Stimulated activated CD4-positive, alpha-beta T cell treated with anti-CD3 and anti-CD28 coated beads, Interleukin-2, amount 100 ng/mL, for 48 hours (primary cell): ENCODE data around the gene ZP4.
"Not testable (repeated sequence)": the region's sequence is repeated elsewhere in the genome, so short reads cannot be mapped to it uniquely, and the experiment has no call there.

Experiments used
- DNase-seq, 2 donors: peaks; one replicate each; pipeline ENCODE4 v3.0.0-alpha.2; 2020

ZP4 gene

DNA sequence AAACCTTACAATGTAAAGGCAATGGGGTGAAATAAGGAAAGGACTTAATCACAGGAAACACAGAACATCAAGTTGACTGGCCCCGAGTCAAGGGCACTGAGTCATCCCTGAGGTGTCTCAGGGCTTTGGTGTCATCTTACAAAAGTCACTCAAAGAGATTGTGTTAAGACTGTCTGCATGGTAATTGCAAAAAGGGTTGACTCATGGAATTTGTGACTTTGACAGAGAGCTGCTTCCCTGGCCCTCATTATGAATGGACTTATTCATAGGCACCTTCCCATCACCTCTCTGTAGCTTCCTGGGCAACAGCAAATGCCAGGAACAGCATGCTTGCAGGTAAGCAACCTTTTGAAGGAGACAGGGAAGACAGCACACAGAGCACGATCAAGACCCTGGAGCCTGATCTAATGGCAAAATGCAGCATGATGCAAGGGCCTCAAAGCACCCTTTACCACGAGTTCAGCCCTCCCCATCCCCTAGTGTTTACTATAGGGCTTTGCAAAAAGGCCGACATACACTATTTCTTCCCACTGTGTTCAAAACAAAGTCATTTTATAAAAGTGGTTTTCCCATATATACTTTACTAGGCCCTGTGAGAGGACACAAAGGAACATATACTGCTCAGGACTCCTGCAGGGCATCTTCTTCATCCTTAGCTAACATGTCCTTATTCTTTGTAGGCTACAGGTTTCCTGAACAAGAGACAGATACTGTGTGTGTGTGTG lies 17.1 kb downstream of the ZP4 start:
- DNase-seq, result no peak

DNA sequence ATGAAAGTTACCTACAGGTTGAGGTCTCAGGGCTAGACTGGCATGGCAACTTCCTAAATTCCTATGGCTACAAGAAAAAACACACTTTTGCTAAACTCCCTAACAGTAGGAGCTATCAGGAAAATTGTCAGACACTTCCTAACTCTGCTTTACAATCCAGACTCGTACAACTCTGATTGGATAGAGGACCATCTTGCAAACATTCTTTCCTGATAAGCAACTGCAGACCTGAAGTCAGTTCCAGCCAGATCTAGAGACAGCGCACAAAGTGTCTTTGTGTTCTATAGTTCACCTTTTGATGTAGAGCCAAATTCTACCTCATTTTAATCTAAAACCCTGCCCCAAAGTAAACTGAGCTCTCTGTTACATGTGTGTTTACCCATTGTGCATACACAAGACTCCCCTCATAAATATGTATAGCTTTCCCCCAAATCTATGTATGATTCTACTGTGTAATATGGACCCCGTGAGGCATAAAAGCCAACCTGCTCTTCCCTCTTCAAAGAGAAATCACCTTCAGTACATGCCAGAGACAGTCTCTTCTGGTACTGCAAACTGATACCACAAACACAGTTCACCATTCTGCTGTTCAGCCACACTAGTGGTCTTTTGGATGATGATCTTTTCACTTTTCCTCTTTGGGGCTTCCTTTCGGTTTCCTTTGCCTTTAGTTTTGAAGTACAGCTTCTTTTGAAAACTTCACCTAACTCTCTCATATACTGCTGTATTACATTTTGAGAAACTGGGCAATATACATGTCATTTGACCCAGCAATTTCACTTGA lies 21.7 kb downstream of the ZP4 start:
- DNase-seq, result no peak

DNA sequence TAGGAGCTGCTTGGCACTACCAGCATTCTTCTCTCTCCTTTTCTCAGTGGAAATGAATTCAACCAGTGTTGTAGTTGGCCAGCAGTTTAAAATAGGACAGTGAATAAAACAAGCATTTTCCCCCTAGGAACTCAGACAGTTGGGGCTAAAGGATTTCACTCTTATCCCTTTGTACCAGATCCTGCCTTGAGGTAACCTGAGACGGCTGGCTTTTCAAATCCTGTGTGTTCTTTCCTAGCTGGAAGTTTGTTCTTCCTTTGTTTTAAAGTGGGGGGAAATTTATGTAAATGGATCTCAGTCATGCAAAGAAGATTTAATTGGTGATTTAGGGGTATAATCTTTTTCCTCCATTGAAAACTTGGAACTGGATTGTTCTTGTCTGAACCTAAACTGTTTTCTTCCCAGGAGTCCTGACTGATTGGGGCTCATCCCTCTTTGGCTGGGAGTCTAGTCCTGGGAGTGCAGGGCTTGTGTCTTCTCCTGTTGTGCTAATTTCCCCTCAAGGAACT lies 23.3 kb downstream of the ZP4 start:
- DNase-seq, result no peak

DNA sequence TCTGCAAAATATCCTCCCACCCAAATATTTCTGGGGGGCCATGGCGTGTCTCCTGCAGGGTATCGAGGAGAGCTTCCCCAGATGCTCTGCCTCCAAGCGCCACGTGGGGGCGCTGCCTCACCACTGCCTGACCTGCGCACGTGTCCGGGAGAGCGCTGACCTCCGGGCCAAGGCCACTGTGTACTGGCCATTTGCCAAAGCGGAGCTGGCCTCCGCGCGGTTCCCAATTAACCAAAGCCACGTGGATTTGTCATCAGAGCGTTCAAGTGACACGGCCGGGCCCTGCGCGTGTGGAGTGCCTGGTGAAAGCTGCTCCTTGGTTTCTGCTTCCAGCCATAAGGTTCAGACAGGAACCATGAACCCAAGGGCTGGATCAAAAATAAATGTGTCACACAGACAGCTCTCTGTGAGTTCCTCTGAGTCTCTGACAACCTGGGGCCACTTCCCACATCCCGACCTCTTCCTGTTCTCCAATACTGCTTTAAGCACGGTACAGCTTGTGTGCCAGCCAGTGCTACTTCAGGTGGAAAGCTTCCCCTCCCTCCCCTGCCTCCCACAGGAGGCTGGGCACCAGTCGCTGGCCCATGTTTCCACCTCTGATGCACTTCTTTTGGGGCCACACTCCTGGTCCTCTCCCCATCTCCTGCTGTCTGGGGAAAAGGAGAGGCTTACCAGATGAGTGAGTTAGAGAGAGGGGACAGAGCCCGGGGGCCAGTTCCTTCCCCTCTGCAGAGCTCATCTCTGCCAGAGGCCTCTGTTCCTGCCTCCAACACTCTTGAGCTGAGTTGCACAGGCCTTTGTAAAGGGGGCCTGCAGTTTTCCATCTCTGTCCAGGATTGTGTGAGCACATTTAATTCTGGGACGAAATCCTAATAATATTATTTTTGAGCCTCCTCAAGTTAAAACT lies 26.1 kb downstream of the ZP4 start:
- DNase-seq, result peak in 1 of 2 donors; percentile 21

DNA sequence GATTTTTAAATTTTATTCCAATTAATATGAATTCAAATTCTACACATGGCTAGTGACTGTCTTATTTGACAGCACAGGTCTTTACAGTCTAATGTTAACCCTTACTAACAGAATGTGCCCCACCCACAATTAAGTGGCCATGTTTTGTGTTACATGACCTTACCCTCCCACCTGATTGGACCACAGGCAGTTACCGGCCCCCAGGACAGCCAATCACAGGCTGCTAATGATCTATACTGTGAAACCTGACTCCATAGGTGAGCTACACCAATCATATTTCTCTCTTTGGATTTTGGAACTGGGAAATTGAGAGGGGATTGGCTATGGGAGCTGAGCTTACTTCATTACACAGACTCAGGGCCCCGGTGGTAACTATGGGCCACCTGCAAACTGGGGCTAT lies 27.5 kb downstream of the ZP4 start:
- no peak for DNase-seq

DNA sequence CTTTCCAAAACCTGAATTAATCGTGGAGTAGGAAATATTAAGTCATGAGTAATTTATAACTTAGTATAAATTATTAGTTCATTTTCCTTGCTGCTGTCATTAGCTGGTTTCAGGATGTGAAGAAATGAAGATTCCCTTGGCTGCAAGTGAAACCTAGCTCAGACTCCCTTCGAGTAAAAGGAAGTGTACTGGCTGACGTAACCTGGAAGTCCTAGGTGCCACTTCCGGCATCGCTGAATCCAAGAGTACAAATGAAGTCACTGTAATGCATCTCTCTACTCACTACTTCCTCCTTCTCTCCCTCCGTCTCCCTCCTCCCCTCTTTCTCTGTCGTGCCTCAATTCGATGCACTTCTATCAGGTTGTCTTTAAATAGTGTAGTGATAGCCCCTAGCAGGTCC lies 28.8 kb downstream of the ZP4 start:
- DNase-seq, result no peak

DNA sequence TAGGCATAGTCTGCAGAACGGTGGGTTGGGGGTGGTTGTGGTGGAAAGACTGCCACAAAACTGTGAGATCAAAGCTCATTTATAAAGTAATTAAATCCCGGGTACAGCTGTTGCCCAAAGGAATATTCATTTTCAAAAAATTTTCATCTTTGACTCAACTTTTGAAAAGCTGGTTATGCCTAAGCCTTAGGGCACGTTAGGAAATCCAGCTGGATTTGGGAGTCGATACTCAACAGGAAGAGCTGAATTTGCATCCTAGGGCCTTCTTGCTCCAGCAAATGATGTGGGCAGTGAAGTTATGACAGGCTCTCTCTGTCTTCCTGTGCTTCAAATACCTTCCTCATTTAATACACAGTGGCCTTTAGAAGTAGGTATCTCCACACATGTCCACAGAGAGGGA lies 31.7 kb downstream of the ZP4 start:
- no peak for DNase-seq

DNA sequence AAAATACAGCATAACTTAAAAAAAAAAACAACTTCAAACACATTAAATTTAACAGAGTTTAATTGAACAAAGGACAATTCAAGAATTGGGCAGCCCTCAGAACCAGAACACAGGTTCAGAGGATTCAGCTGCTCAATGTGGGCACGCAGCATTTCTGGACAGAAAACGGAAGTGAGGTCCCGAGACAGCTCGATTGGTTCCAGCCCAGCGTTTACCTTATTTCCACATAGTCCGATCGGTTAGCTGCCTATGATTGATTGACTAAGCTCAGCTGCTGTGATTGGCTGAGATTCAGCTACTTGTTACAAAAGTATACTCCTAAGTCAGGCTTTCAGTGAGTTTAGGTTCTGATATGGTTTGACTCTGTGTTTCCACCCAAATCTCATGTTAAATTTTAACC lies 33.3 kb downstream of the ZP4 start:
- DNase-seq, result no peak

DNA sequence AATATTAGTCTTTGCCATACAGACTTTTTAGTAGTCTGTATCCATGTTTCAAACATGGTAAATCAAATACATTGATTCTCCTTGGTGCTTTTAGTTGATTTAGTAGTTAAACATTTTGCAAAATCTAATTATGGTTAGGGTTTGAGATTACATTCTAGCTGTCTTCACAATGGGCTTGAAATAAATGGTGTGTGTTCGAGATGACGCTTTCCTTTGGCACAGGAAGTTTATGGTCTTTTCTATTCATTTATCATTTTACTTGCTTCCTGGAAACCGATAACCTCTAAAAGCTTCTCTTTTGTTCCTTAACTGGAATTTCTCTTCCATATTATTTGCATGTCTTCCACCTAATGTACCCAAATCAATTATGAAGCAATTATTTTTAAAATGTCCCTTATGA lies 38.4 kb downstream of the ZP4 start:
- no peak for DNase-seq

DNA sequence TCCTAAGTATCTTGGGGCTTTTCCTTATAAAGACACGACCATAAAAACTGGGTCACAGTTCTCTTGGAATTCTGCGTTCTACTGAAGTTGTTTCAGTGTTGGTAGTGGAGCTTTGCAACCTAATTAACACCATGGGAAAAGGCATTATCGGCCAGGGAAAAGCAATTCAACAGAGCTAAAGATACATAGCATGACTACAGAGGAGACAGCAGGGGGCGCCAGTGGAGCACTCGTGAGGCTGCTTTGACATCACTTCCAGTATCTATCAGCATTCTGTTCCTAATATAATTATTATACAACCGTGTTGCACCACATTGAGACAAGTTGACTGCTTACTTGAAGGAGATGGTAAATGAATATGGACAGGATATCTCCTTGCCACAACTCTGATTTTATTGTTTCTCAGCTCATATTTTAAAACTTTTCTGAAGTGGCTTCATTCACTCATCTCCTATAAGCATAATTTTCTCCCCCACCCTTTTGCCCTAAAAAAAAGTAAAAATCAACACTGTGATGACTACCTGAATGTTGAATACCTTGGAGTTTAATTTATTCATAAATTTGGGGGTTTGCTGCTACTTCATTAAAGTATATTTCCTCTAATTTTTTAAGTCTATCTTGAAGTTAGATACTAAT lies 39.4 kb downstream of the ZP4 start:
- DNase-seq, result peak in 1 of 2 donors; percentile 6

DNA sequence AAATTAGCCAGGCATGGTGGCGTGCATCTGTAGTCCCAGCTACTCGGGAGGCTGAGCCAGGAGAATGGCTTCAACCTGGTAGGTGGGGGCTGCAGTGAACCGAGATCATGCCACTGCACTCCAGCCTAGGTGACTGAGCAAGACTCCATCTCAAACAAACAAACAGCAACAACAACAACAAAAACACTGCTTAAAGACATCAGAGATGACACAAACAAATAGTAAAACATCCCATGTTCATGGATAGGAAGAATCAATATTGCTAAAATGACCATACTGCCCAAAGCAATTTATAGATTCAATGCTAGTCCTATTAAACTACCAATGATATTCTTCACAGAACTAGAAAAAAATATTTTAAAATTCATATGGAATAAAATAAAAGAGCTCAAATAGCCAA lies 47.2 kb downstream of the ZP4 start:
- not testable (repeated sequence) for DNase-seq

DNA sequence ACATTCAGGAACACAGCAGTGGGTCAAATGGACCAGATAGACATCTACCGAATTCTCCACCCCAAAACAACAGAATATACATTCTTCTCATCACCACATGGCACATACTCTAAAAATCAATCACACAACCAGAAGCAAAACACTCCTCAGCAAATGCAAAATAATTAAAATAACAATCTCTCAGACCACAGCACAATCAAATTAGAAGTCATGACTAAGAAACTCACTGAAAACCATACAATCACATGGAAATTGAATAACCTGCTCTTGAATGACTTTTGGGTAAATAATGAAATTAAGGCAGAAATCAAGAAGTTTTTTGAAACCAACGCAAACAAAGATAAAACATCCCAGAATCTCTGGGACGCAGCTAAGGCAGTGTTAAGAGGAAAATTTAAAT lies 49.2 kb downstream of the ZP4 start:
- no peak for DNase-seq

DNA sequence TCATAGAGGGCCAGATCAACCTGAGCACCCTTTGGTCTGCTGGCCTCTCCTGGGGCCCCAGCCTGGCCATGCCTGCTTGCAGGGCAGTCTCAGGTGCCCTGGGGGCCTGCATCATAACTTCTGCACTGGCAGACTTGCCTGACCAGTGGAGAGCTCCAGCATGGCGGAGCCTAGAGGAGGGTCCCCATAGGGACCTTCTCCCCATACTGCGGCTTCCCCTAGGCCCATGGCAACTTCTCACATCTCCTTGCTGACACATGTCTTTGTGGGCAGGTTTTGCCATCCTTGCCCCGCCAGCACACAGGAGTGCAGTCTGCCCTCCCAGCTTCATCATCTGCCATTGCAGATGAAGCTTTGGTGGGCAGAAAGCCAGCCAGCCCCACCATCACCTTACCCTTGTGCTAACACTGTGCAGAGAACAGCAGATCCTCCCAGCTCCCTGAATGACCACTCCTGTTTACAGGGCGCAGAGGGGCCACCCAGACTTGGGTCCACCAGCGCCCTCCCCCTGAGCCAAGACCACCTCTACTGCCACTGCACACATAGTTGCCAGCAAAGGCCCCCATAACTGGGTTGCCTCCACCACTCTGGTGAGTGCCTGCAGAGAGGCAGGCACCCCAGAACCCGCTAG lies 51.7 kb downstream of the ZP4 start:
- no peak for DNase-seq

DNA sequence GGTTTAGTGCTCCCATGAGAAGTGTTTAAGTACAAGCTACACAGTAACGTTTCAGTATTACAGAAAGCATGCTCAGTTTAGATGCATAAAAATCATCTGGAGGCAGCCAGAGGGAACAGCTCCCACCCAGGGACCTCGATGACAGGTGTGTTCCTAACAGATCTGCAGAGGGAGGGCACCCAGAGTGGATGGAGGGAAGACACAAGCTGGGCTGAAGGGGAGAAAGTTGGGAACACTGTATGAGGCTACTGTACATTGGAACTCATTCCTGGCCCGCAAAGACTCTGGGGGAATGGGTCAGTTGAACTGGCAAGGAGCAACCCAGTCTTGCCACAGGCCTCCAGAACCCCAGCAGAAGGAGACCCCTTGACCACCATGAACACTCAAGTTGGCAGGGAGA lies 52.4 kb downstream of the ZP4 start:
- no peak for DNase-seq

DNA sequence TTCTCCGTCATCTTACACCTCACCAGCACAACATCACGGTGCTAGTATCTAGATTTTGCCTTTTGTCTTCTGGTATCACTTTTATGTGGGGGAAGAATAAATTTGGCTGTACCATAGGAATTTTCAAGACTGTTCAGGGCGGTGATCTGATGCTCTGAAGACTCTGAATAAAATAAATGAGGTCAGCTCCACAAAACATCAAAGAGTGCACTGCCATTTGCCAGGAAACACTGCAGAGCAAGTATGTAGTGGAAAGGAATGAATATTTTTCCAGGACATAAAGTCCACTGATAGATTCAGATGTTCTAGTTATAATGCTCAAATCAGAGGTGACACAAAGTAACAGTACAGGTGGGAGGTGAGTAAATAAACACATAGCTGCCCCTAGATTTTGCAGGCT lies 56.3 kb downstream of the ZP4 start:
- DNase-seq, result no peak

DNA sequence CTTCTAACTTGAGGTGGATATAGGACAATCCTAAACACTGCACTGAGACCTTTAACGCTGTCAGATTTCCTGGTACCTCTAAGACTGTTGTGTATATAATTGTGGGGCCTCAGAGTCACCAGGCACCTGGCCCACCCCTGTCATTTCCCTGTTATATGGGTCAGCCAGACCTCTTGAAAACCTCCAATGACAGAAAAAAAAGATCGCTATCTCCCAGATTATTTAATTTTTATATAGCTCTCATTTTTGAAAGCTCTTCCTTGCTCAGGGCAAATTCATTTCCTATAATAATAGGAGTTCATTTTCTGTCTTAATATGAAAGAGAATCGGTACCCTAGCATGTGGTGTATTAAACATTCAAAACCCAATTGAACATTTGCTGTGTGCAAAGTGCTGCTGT lies 56.7 kb downstream of the ZP4 start:
- DNase-seq, result no peak

DNA sequence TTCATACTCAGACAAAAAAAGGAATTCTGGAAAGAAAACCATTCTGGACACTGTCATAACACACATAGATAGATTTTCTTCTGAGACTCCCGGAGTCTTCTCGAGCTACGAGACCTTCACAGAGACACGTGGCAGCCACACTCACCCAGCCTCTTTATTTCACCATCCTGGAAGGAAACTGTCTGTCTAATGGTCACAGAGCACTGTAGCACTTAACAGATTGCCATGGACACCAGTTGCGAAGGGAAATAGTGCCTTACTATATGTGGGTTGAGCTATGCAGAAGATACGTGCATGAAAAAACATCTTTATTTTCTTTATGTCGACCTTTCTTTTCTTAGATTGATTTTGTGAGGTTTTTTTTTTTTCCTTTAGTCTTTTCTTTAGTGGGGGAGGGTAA lies 57.9 kb downstream of the ZP4 start:
- DNase-seq, result no peak
